Fibroblast of the conjunctiva (primary cell): ENCODE data around the gene BMP2.

Experiments used
- DNase-seq: peaks from one replicate; pipeline ENCODE4 v3.0.0-alpha.2; 2010; ENCODE audit warnings: low read depth

Gene BMP2

GRCh38 chr20:6767536-6768227 lies at the start of gene BMP2:
Gene BMP2 (plus strand): TSS chr20:6767686. CDS start chr20:6770127, 2,441 bp downstream.
- no peak for DNase-seq

- DNase-seq: no peak
These were observed 48.7 kb upstream of the BMP2 start for GRCh38 chr20:6718662-6719368.

- DNase-seq: no peak
These were observed 48.1 kb upstream of the BMP2 start for GRCh38 chr20:6719369-6719721.

- no peak for DNase-seq
These were observed 40.7 kb upstream of the BMP2 start for GRCh38 chr20:6726761-6727160.

- DNase-seq: no peak
These were observed 36.7 kb upstream of the BMP2 start for GRCh38 chr20:6730672-6731328.

- DNase-seq: no peak
These were observed 35.5 kb upstream of the BMP2 start for GRCh38 chr20:6732001-6732447.

GRCh38 chr20:6732851-6733250 lies 34.6 kb upstream of the BMP2 start:
- no peak for DNase-seq

- DNase-seq: no peak
These were observed 33.5 kb upstream of the BMP2 start for GRCh38 chr20:6733965-6734364.

- no peak for DNase-seq
These were observed 31.3 kb upstream of the BMP2 start for GRCh38 chr20:6735942-6736845.

- no peak for DNase-seq
These were observed 28.1 kb upstream of the BMP2 start for GRCh38 chr20:6739406-6739805.

GRCh38 chr20:6740096-6740495 lies 27.4 kb upstream of the BMP2 start:
- no peak for DNase-seq

GRCh38 chr20:6744180-6744579 lies 23.3 kb upstream of the BMP2 start:
- no peak for DNase-seq

GRCh38 chr20:6744805-6745204 lies 22.7 kb upstream of the BMP2 start:
- DNase-seq: no peak

GRCh38 chr20:6746901-6747609 lies 20.4 kb upstream of the BMP2 start:
- no peak for DNase-seq

GRCh38 chr20:6750438-6750837 lies 17.0 kb upstream of the BMP2 start:
- no peak for DNase-seq

GRCh38 chr20:6756693-6757595 lies 10.5 kb upstream of the BMP2 start:
- DNase-seq: no peak

GRCh38 chr20:6764619-6765018 lies 2.9 kb upstream of the BMP2 start:
- no peak for DNase-seq

GRCh38 chr20:6765469-6766058 lies 1.9 kb upstream of the BMP2 start:
- peak; percentile 43 for DNase-seq

GRCh38 chr20:6766433-6766832 lies 1.1 kb upstream of the BMP2 start:
- DNase-seq: no peak

- no peak for DNase-seq
These were observed 355 bp upstream of the BMP2 start for GRCh38 chr20:6767126-6767535.
